ENCODE results near the gene PUS1. TPM values are rescaled to one million over a fixed set of nuclear protein-coding genes. Genes with fewer than 3 reads are reported as not detected.

Gene PUS1
- total and polyA plus RNA-seq, 4 donors, result 6.5 to 20.2 (median 18.8) TPM

GRCh38 chr12:131911851-131912477, 17.1 kb upstream of the PUS1 start:
- H3K4me1 ChIP-seq (ENCODE audit: control insufficient read depth in 1 of 2, insufficient read depth in 2 of 2, low read length in 2 of 2), result no peaks in the 10 kb centered on the region
- intact Hi-C loops (cut with DNase I), result loop anchor here in 1 of 2 donors (2.0 kb wide), 1 partner anchor 15 kb away; no protein-coding TSS in a partner anchor
- no peaks in the 10 kb centered on the region for H3K27me3 ChIP-seq (ENCODE audit: control insufficient read depth in 1 of 2, insufficient read depth in 2 of 2, low read length in 1 of 2)
- 66 to 80% methylated on average over 20 to 22 of the region's 22 CpGs for WGBS, 2 donors
- H3K27ac ChIP-seq (ENCODE audit: low read depth in 1 of 2, low read length in 2 of 2), result peak overlapping the region in 1 of 2 donors; percentile 39
- no peak for ATAC-seq (ENCODE audit: low FRiP score)
- H3K9me3 ChIP-seq (ENCODE audit: control insufficient read depth, low read length), result no peaks in the 10 kb centered on the region
- DNase-seq, result peak in 1 of 2 donors; percentile 38
- peaks cover 0 to 2% of the 10 kb centered on the region in 2 donors for H3K36me3 ChIP-seq (ENCODE audit: control insufficient read depth in 1 of 2, insufficient read depth in 2 of 2, low read length in 1 of 2)
- H3K4me3 ChIP-seq (ENCODE audit: low read length in 2 of 2), result no peak overlapping the region

- H3K9me3 ChIP-seq (ENCODE audit: control insufficient read depth, low read length), result no peaks in the 10 kb centered on the region
- no peak overlapping the region for H3K4me3 ChIP-seq (ENCODE audit: low read length in 2 of 2)
- peaks cover 0 to 2% of the 10 kb centered on the region in 2 donors for H3K36me3 ChIP-seq (ENCODE audit: control insufficient read depth in 1 of 2, insufficient read depth in 2 of 2, low read length in 1 of 2)
- WGBS, 2 donors, result 50 to 51% methylated on average over 19 to 20 of the region's 20 CpGs
- no peaks in the 10 kb centered on the region for H3K4me1 ChIP-seq (ENCODE audit: control insufficient read depth in 1 of 2, insufficient read depth in 2 of 2, low read length in 2 of 2)
- intact Hi-C loops (cut with DNase I), result no loop called here
- peak overlapping the region in 1 of 2 donors; percentile 20 for H3K27ac ChIP-seq (ENCODE audit: low read depth in 1 of 2, low read length in 2 of 2)
- DNase-seq (peak; percentile 96), ATAC-seq (ENCODE audit: low FRiP score) (peak; percentile 78)
- no peaks in the 10 kb centered on the region for H3K27me3 ChIP-seq (ENCODE audit: control insufficient read depth in 1 of 2, insufficient read depth in 2 of 2, low read length in 1 of 2)
These were observed 16.4 kb upstream of the PUS1 start for GRCh38 chr12:131912518-131913274.

DNA sequence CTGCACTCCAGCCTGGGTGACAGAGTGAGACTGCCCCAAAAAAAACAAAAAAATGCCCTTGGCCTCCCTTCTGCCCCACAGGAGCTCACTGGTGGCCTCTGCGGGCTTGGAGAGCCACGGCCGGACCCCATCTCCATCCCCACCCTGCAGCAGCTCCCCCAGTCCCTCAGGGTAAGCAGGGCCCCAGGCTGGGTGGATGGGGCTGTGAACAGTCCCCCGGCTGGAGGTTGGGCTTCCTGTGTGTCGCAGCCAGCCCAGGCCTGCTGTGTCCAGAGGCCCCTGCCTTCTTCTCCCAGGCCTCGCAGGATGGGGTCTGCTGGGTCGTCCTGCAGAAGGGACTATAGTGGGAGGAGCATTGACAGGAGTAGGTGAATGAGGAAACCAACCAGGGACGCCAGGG, 15.4 kb upstream of the PUS1 start:
- ATAC-seq (ENCODE audit: low FRiP score) (no peak), DNase-seq (no peak)
- WGBS, 2 donors, result 87 to 93% methylated on average over 8 of the region's 8 CpGs
- Histone ChIP-seq H3K36me3 (ENCODE audit: control insufficient read depth in 1 of 2, insufficient read depth in 2 of 2, low read length in 1 of 2) (peaks cover 0 to 2% of the 10 kb centered on the region in 2 donors), H3K27me3 (ENCODE audit: control insufficient read depth in 1 of 2, insufficient read depth in 2 of 2, low read length in 1 of 2) (no peaks in the 10 kb centered on the region), H3K9me3 (ENCODE audit: control insufficient read depth, low read length) (no peaks in the 10 kb centered on the region), H3K4me1 (ENCODE audit: control insufficient read depth in 1 of 2, insufficient read depth in 2 of 2, low read length in 2 of 2) (no peaks in the 10 kb centered on the region), H3K27ac (ENCODE audit: low read depth in 1 of 2, low read length in 2 of 2) (no peak overlapping the region), H3K4me3 (ENCODE audit: low read length in 2 of 2) (no peak overlapping the region)
- intact Hi-C loops (cut with DNase I), result no loop called here

- DNase-seq (no peak), ATAC-seq (ENCODE audit: low FRiP score) (no peak)
- Histone ChIP-seq H3K27ac (ENCODE audit: low read depth in 1 of 2, low read length in 2 of 2) (no peak overlapping the region), H3K27me3 (ENCODE audit: control insufficient read depth in 1 of 2, insufficient read depth in 2 of 2, low read length in 1 of 2) (no peaks in the 10 kb centered on the region), H3K4me3 (ENCODE audit: low read length in 2 of 2) (no peak overlapping the region), H3K9me3 (ENCODE audit: control insufficient read depth, low read length) (no peaks in the 10 kb centered on the region), H3K36me3 (ENCODE audit: control insufficient read depth in 1 of 2, insufficient read depth in 2 of 2, low read length in 1 of 2) (peaks cover 0 to 2% of the 10 kb centered on the region in 2 donors), H3K4me1 (ENCODE audit: control insufficient read depth in 1 of 2, insufficient read depth in 2 of 2, low read length in 2 of 2) (no peaks in the 10 kb centered on the region)
- 95 to 97% methylated on average over 14 of the region's 14 CpGs for WGBS, 2 donors
- intact Hi-C loops (cut with DNase I), result no loop called here
These were observed 14.8 kb upstream of the PUS1 start for GRCh38 chr12:131914179-131914702.

DNA sequence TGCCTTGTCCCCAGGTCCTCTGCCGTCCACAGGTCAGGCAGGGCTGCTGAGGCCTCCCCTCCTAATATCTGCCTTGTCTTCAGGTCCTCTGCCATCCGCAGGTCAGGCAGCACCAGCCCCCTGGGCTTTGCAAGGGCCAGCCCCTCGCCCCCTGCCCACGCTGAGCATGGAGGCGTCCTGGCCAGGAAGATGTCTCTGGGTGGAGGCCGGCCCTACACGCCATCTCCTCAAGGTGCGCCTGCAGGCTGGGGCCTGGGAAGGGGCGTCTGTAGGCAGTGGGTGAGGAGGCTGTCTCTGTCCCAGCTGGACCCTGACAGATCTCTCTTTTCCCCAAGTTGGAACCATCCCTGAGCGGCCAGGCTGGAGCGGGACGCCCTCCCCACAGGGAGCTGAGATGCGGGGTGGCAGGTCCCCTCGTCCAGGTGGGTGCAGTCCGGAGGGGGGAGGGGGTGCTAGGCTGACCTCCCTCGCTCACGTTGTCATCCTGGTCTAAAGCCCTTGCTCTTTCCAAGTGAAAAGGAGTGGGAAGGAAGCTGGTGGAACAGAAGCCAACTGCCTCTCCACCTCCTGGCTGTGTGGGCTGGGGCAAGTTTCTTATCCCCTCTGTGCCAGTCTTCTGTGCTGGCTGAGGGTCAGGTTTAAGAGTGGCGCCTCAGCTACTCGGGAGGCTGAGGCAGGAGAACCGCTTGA, 13.9 kb upstream of the PUS1 start:
- DNase-seq (no peak), ATAC-seq (ENCODE audit: low FRiP score) (no peak)
- H3K9me3 ChIP-seq (ENCODE audit: control insufficient read depth, low read length), result no peaks in the 10 kb centered on the region
- intact Hi-C loops (cut with DNase I), result no loop called here
- peaks cover 0 to 2% of the 10 kb centered on the region in 2 donors for H3K36me3 ChIP-seq (ENCODE audit: control insufficient read depth in 1 of 2, insufficient read depth in 2 of 2, low read length in 1 of 2)
- 90 to 91% methylated on average over 20 of the region's 20 CpGs for WGBS, 2 donors
- H3K4me3 ChIP-seq (ENCODE audit: low read length in 2 of 2), result no peak overlapping the region
- H3K27me3 ChIP-seq (ENCODE audit: control insufficient read depth in 1 of 2, insufficient read depth in 2 of 2, low read length in 1 of 2), result no peaks in the 10 kb centered on the region
- H3K27ac ChIP-seq (ENCODE audit: low read depth in 1 of 2, low read length in 2 of 2), result no peak overlapping the region
- H3K4me1 ChIP-seq (ENCODE audit: control insufficient read depth in 1 of 2, insufficient read depth in 2 of 2, low read length in 2 of 2), result no peaks in the 10 kb centered on the region

DNA sequence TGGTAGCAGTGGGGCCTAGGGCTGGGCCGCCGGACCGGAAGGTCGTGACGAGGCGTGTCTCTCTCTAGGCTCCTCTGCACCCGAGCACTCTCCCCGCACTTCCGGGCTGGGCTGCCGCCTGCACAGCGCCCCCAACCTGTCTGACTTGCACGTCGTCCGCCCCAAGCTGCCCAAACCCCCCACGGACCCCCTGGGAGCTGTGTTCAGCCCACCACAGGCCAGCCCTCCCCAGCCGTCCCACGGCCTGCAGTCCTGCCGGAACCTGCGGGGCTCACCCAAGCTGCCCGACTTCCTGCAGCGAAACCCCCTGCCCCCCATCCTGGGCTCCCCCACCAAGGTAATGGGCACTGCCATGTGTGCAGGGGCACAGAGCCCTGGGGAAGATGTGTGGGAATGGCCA, 13.3 kb upstream of the PUS1 start:
- peaks cover 2% of the 10 kb centered on the region in 2 donors for H3K36me3 ChIP-seq (ENCODE audit: control insufficient read depth in 1 of 2, insufficient read depth in 2 of 2, low read length in 1 of 2)
- H3K27me3 ChIP-seq (ENCODE audit: control insufficient read depth in 1 of 2, insufficient read depth in 2 of 2, low read length in 1 of 2), result no peaks in the 10 kb centered on the region
- WGBS, 2 donors, result 90 to 91% methylated on average over 18 to 21 of the region's 21 CpGs
- no peak for DNase-seq
- H3K9me3 ChIP-seq (ENCODE audit: control insufficient read depth, low read length), result no peaks in the 10 kb centered on the region
- intact Hi-C loops (cut with DNase I), result no loop called here
- H3K27ac ChIP-seq (ENCODE audit: low read depth in 1 of 2, low read length in 2 of 2), result no peak overlapping the region
- no peaks in the 10 kb centered on the region for H3K4me1 ChIP-seq (ENCODE audit: control insufficient read depth in 1 of 2, insufficient read depth in 2 of 2, low read length in 2 of 2)
- no peak overlapping the region for H3K4me3 ChIP-seq (ENCODE audit: low read length in 2 of 2)
- no peak for ATAC-seq (ENCODE audit: low FRiP score)

GRCh38 chr12:131916306-131917138, 12.6 kb upstream of the PUS1 start:
- no peaks in the 10 kb centered on the region for H3K4me1 ChIP-seq (ENCODE audit: control insufficient read depth in 1 of 2, insufficient read depth in 2 of 2, low read length in 2 of 2)
- WGBS, 2 donors, result 87 to 90% methylated on average over 36 of the region's 36 CpGs
- peaks cover 3 to 4% of the 10 kb centered on the region in 2 donors for H3K36me3 ChIP-seq (ENCODE audit: control insufficient read depth in 1 of 2, insufficient read depth in 2 of 2, low read length in 1 of 2)
- H3K4me3 ChIP-seq (ENCODE audit: low read length in 2 of 2), result no peak overlapping the region
- intact Hi-C loops (cut with DNase I), result no loop called here
- no peak overlapping the region for H3K27ac ChIP-seq (ENCODE audit: low read depth in 1 of 2, low read length in 2 of 2)
- ATAC-seq (ENCODE audit: low FRiP score) (peak; percentile 39), DNase-seq (no peak)
- no peaks in the 10 kb centered on the region for H3K9me3 ChIP-seq (ENCODE audit: control insufficient read depth, low read length)
- no peaks in the 10 kb centered on the region for H3K27me3 ChIP-seq (ENCODE audit: control insufficient read depth in 1 of 2, insufficient read depth in 2 of 2, low read length in 1 of 2)

GRCh38 chr12:131917139-131917710, 11.9 kb upstream of the PUS1 start:
- Histone ChIP-seq H3K36me3 (ENCODE audit: control insufficient read depth in 1 of 2, insufficient read depth in 2 of 2, low read length in 1 of 2) (peaks cover 2 to 3% of the 10 kb centered on the region in 2 donors), H3K4me1 (ENCODE audit: control insufficient read depth in 1 of 2, insufficient read depth in 2 of 2, low read length in 2 of 2) (no peaks in the 10 kb centered on the region), H3K4me3 (ENCODE audit: low read length in 2 of 2) (no peak overlapping the region), H3K27ac (ENCODE audit: low read depth in 1 of 2, low read length in 2 of 2) (no peak overlapping the region), H3K9me3 (ENCODE audit: control insufficient read depth, low read length) (no peaks in the 10 kb centered on the region), H3K27me3 (ENCODE audit: control insufficient read depth in 1 of 2, insufficient read depth in 2 of 2, low read length in 1 of 2) (no peaks in the 10 kb centered on the region)
- DNase-seq (no peak), ATAC-seq (ENCODE audit: low FRiP score) (no peak)
- WGBS, 2 donors, result 78 to 84% methylated on average over 28 to 31 of the region's 31 CpGs
- intact Hi-C loops (cut with DNase I), result no loop called here
